Thymus (tissue), 14 donors: ENCODE data around the gene RNF5. TPM values are rescaled to one million over a fixed set of nuclear protein-coding genes. Genes with fewer than 3 reads are reported as not detected.
A peak's percentile ranks its signal among the peaks of the same experiment; 100 is the strongest.

Source experiments
- DNase-seq, 9 donors: peaks; one replicate each; pipeline ENCODE4 v3.0.0-alpha.2; 2013; ENCODE audit warnings: low spot score in 9 of 9, low read depth in 6 of 9, missing footprints in 1 of 9
- H3K27ac ChIP-seq, 2 donors: one replicate each; pipeline ENCODE4 v1.5.1; 2013; ENCODE audit warnings: control low read depth in 1 of 2, low read depth in 1 of 2, low read length in 1 of 2, mild to moderate bottlenecking in 1 of 2, moderate library complexity in 1 of 2
- H3K27me3 ChIP-seq, 2 donors: one replicate each; pipeline ENCODE4 v1.5.1; 2013; ENCODE audit warnings: low read length in 1 of 2; ENCODE audit not compliant: control insufficient read depth in 2 of 2, insufficient read depth in 1 of 2
- H3K36me3 ChIP-seq, 2 donors: one replicate each; pipeline ENCODE4 v1.5.1; 2013; ENCODE audit warnings: low read length in 1 of 2, mild to moderate bottlenecking in 1 of 2, moderate library complexity in 1 of 2; ENCODE audit not compliant: control insufficient read depth in 2 of 2, insufficient read depth in 2 of 2
- H3K4me1 ChIP-seq, 2 donors: one replicate each; pipeline ENCODE4 v1.5.1; 2013; ENCODE audit warnings: low read length in 2 of 2; ENCODE audit not compliant: control insufficient read depth in 2 of 2, insufficient read depth in 2 of 2
- H3K4me3 ChIP-seq, 2 donors: one replicate each; pipeline ENCODE4 v1.5.1; 2013; ENCODE audit warnings: low read length in 2 of 2, control low read depth in 1 of 2, mild to moderate bottlenecking in 1 of 2
- H3K9me3 ChIP-seq, 2 donors: one replicate each; pipeline ENCODE4 v1.5.1; 2013; ENCODE audit warnings: low read length in 1 of 2, mild to moderate bottlenecking in 1 of 2; ENCODE audit not compliant: control insufficient read depth in 2 of 2, insufficient read depth in 1 of 2
- WGBS: extraction: QIAGEN DNeasy Blood & Tissue Kit; methylation state at CpG from one replicate; pipeline ENCODE4 v1.1.7; 2013; 5-methylcytosine and 5-hydroxymethylcytosine counted together
- long read RNA-seq, 10 donors: transcript quantifications; one replicate each; lab custom pipeline, GENCODE V29; 2026
- polyA plus RNA-seq: library from polyadenylated mRNA; stranded (reverse); fragments of 200-250 nt; gene quantifications from one replicate; pipeline ENCODE4 v1.2.3, GENCODE V29; 2013
- total RNA-seq: library from RNA; stranded (reverse); fragments of 120-200 nt; gene quantifications from one replicate; pipeline ENCODE4 v1.2.4, GENCODE V29; 2013
- donor health status: healthy.

The RNF5 gene
- total RNA-seq (62.8 TPM), polyA plus RNA-seq (77.3 TPM)
- long read RNA-seq, donor 1, partial matches to known transcripts, result 0 of 2 reads
- long read RNA-seq, donor 1, other reads (novel, unspliced or antisense), result 0 of 2 reads
- long read RNA-seq, donor 2, result 0 reads
- long read RNA-seq, donor 3, transcript RNF5-203 (6 exons, 1,168 nt), result major isoform, 70 of 139 reads
- long read RNA-seq, donor 3, partial matches to known transcripts, result 56 of 139 reads
- long read RNA-seq, donor 3, other reads (novel, unspliced or antisense), result 13 of 139 reads
- long read RNA-seq, donor 4, transcript RNF5-203 (6 exons, 1,168 nt), result major isoform, 13 of 13 reads
- long read RNA-seq, donor 4, partial matches to known transcripts, result 0 of 13 reads
- long read RNA-seq, donor 4, other reads (novel, unspliced or antisense), result 0 of 13 reads
- long read RNA-seq, donor 5, transcript RNF5-203 (6 exons, 1,168 nt), result major isoform, 62 of 137 reads
- long read RNA-seq, donor 5, partial matches to known transcripts, result 43 of 137 reads
- long read RNA-seq, donor 5, other reads (novel, unspliced or antisense), result 32 of 137 reads
- long read RNA-seq, donor 6, transcript RNF5-203 (6 exons, 1,168 nt), result major isoform, 42 of 47 reads
- long read RNA-seq, donor 6, partial matches to known transcripts, result 5 of 47 reads
- long read RNA-seq, donor 6, other reads (novel, unspliced or antisense), result 0 of 47 reads
- long read RNA-seq, donor 7, transcript RNF5-203 (6 exons, 1,168 nt), result major isoform, 37 of 37 reads
- long read RNA-seq, donor 7, partial matches to known transcripts, result 0 of 37 reads
- long read RNA-seq, donor 7, other reads (novel, unspliced or antisense), result 0 of 37 reads
- long read RNA-seq, donor 8, transcript RNF5-203 (6 exons, 1,168 nt), result major isoform, 11 of 18 reads
- long read RNA-seq, donor 8, partial matches to known transcripts, result 7 of 18 reads
- long read RNA-seq, donor 8, other reads (novel, unspliced or antisense), result 0 of 18 reads
- long read RNA-seq, donor 9, transcript RNF5-203 (6 exons, 1,168 nt), result major isoform, 23 of 28 reads
- long read RNA-seq, donor 9, partial matches to known transcripts, result 5 of 28 reads
- long read RNA-seq, donor 9, other reads (novel, unspliced or antisense), result 0 of 28 reads
- long read RNA-seq, donor 10, transcript RNF5-203 (6 exons, 1,168 nt), result major isoform, 43 of 48 reads
- long read RNA-seq, donor 10, partial matches to known transcripts, result 5 of 48 reads
- long read RNA-seq, donor 10, other reads (novel, unspliced or antisense), result 0 of 48 reads

DNA sequence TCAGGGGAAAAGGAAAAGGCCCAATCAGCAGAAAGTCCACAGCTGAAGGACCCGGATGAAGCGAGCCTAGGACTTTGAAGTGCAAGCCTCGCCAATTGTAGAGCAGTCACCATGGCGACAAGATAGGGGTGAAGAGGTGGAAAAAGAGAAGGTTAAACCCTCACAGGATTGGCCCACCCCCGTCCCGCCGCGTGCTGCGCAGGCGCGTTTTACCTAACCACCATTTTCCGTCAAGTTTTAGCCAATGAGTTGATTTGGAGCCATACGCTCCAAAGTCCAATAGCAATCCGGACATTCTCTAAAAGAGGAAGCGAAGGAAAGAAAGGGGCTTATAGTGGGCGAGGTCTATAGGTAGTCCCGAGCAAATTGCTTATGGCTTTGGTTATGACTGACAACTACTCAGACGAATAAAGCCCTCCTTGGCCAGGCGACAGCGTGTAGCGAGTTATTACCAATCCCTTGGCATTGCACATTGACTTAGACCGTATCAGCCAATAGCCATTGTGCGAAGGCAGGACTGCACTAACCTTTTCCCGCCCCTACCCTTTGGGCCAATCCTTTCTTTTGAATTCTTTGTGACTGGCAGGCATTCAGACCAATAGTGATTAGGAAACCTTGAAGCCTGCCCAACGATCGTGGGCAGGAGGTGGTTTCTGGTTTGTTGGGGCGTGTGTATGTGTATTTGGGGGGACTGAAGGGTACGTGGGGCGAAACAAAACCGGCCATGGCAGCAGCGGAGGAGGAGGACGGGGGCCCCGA lies at the start of gene RNF5:
RNF5 (plus strand) TSS at position 618 of the 759 bp plus-strand sequence; CDS start at position 725, 107 bp downstream.
- under 1% methylated on average over 33 of the region's 33 CpGs for WGBS
- peaks cover 1 to 4% of the 10 kb centered on the region in 2 donors for H3K9me3 ChIP-seq
- no peaks in the 10 kb centered on the region for H3K27me3 ChIP-seq
- H3K4me1 ChIP-seq, result peaks cover 26 to 55% of the 10 kb centered on the region in 2 donors
- H3K4me3 ChIP-seq, result peak within 1 kb of the TSS; percentile 79 to 80
- peak within 1 kb of the TSS; percentile 95 to 97 for H3K27ac ChIP-seq
- peak; percentile 96 to 100 (median 100) for DNase-seq
- peaks cover 26 to 33% of the 10 kb centered on the region in 2 donors for H3K36me3 ChIP-seq

- peaks cover 0 to 7% of the 10 kb centered on the region in 2 donors for H3K27me3 ChIP-seq
- H3K9me3 ChIP-seq, result no peaks in the 10 kb centered on the region
- H3K36me3 ChIP-seq, result peaks cover 17 to 28% of the 10 kb centered on the region in 2 donors
- WGBS, result 95% methylated on average over 13 of the region's 13 CpGs
- H3K4me3 ChIP-seq, result peak overlapping the region in 1 of 2 donors; percentile 63
- H3K27ac ChIP-seq, result peak overlapping the region in 1 of 2 donors; percentile 74
- DNase-seq, result no peak
- peaks cover 21 to 29% of the 10 kb centered on the region in 2 donors for H3K4me1 ChIP-seq
Observed at GRCh38 chr6:32128751-32129296, 49.4 kb upstream of the RNF5 start.

GRCh38 chr6:32129297-32130088 lies 48.7 kb upstream of the RNF5 start:
- Histone ChIP-seq H3K27ac (peak overlapping the region; percentile 59 to 84), H3K9me3 (no peaks in the 10 kb centered on the region), H3K4me3 (peak overlapping the region; percentile 63 to 69), H3K27me3 (peaks cover 0 to 11% of the 10 kb centered on the region in 2 donors), H3K4me1 (peaks cover 21 to 29% of the 10 kb centered on the region in 2 donors), H3K36me3 (peaks cover 10 to 22% of the 10 kb centered on the region in 2 donors)
- WGBS, result 47% methylated on average over 22 of the region's 22 CpGs
- DNase-seq, result no peak

- Histone ChIP-seq H3K27ac (no peak overlapping the region), H3K9me3 (no peaks in the 10 kb centered on the region), H3K4me1 (peaks cover 21 to 29% of the 10 kb centered on the region in 2 donors), H3K4me3 (no peak overlapping the region), H3K27me3 (peaks cover 0 to 20% of the 10 kb centered on the region in 2 donors), H3K36me3 (peaks cover 0 to 4% of the 10 kb centered on the region in 2 donors)
- DNase-seq, result no peak
- WGBS, result 97% methylated on average over 14 of the region's 14 CpGs
Observed at GRCh38 chr6:32131439-32131948, 46.7 kb upstream of the RNF5 start.

DNA sequence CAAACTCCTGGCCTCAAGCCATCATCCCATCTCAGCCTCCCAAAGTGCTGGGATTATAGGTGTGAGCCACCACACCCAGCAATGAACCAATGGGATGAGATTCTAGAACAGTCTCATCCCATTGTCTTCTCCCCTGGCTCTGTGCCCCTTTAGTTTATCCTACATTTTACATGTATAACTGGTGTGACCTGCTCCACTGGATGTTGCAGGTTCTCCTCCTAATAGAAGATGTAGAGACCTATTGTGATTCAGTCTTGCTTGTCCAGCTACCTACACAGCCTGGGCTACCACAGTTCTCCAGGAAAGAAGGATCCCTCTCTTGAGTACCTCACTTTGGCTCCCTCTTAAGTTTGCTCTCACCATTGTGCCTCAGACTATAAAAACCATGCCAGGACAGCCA lies 46.1 kb upstream of the RNF5 start:
- H3K4me3 ChIP-seq, result no peak overlapping the region
- no peak overlapping the region for H3K27ac ChIP-seq
- no peaks in the 10 kb centered on the region for H3K36me3 ChIP-seq

DNA sequence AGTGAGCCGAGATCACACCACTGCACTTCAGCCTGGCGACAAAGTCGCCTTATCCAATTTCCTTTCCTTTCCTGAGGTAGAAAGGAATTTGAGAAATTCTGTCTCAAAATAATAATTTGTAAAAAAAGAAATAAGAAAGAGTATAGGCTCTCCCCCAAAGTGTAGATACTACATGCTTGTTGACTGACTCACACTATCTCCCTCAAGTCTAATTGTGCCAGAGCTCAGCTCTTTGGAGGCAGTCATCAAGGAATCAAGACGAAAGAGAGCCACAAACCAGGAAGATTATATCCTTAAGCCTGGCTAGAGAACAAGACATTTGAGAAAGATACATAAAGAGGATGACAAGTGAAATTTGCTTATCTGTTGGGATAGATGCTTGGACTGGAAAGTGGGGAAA lies 44.4 kb upstream of the RNF5 start:
- 94% methylated on average over 4 of the region's 4 CpGs for WGBS
- H3K9me3 ChIP-seq, result no peaks in the 10 kb centered on the region
- DNase-seq, result no peak

More for the DNA sequence above, 46.1 kb upstream of the RNF5 start:
- no peak for DNase-seq
- Histone ChIP-seq H3K27me3 (peaks cover 0 to 24% of the 10 kb centered on the region in 2 donors), H3K4me1 (peaks cover 17 to 25% of the 10 kb centered on the region in 2 donors), H3K9me3 (no peaks in the 10 kb centered on the region)

GRCh38 chr6:32137454-32137853 lies 40.8 kb upstream of the RNF5 start:
- H3K9me3 ChIP-seq, result no peaks in the 10 kb centered on the region
- H3K27me3 ChIP-seq, result peaks cover 0 to 37% of the 10 kb centered on the region in 2 donors
- no peaks in the 10 kb centered on the region for H3K36me3 ChIP-seq
- no peak for DNase-seq
- H3K4me3 ChIP-seq, result no peak overlapping the region
- no peak overlapping the region for H3K27ac ChIP-seq
- H3K4me1 ChIP-seq, result no peaks in the 10 kb centered on the region

More for the DNA sequence above, 44.4 kb upstream of the RNF5 start:
- Histone ChIP-seq H3K36me3 (no peaks in the 10 kb centered on the region), H3K4me1 (peaks cover 9 to 14% of the 10 kb centered on the region in 2 donors), H3K27me3 (peaks cover 0 to 31% of the 10 kb centered on the region in 2 donors), H3K4me3 (no peak overlapping the region), H3K27ac (no peak overlapping the region)
